ENCODE results near the gene FANCB.

FANCB gene

DNA sequence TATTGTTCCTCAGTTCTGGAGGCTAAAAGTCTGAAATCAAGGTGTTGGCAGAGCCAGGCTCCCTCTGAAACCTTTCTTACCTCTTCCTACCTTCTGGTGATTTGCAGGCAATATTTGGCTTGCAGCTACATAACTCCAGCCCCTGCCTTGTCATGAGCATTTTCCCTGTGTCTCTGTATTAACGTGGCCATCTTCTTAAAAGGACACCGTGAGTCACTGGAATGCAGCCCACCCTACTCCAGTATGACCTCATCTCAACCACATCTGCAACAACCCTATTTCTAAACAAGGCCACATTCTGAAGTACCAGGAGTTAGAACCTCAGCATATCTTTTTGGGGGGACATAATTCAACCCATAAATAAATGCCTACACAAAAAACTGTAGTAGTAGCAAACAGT lies 40.7 kb downstream of the FANCB start:
- DNase-seq = no peak

DNA sequence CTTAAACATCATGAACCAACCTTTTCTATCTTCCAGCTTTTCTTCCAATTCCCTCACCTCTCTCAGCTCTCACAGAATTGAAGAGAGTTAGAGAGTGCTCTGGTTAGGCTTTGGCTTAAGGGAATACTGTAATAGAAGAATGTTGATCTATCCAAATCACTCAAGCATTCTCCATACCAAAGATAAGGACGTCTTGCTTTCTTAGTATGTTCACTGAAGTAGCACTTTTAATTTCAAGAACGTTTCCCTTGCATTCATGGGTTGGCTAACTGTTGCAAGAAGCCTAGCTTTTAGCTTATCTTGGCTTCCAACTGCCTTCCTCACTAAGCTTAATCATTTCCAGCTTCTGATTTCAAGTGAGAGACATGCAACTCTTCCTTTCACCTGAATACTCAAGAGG lies 43.2 kb downstream of the FANCB start:
- no peak for DNase-seq

DNA sequence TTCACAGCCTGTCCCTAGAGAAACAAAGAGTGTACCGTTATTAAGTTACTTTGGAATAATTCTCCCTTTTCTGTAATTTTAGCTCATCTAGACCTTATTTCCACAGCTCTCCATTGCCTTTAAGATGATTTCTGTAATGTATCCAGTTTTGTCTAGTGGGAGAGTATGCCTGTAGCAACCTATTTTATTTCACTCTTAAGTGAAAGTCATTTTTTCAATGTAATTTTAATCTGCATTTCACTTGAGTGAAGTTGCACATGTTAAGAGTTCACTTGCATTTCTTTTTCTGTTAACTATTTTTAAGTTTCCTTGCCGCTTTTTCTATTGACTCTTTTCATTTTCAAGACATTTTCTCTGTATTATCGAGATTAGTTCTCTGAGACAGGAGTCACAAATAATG lies 46.5 kb downstream of the FANCB start:
- DNase-seq = no peak

DNA sequence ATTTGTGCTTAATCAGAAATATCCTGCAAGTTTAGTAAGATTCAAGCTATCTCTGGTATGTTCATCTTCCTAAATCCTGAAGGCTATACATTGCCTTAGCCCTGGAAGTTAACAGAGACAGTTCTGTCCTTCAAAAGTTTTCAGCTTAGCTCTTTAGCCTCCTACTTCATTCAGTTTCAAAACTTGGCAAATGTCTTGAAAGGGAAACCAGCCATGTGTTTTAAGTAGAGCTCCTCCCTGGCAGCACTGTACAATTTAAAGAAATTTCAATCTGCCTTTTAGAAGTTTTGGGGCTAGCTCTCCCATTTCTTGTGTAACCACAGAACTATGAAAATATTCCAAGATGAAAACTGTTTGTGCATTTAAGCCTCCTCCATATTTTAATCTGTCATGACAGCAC lies 47.0 kb downstream of the FANCB start:
- no peak for DNase-seq

DNA sequence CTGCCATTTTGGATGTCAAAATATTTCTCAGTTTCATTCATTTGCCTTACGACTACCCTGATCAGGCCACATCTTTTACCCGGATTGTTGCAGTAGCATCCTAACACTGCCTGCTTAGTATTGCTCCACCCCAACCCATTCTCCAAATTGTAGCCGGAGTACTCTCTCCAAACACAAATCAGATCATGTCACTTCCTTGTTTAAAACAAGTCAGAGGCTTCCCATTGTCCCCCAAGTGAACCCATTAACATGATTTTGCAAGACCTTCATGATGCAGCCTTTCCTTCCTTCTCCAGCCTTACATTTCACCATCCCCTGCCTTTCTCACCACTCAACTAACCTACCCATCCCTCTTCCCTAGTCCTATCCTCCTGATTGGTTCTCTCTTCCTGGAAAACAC lies 53.1 kb downstream of the FANCB start:
- DNase-seq = no peak

DNA sequence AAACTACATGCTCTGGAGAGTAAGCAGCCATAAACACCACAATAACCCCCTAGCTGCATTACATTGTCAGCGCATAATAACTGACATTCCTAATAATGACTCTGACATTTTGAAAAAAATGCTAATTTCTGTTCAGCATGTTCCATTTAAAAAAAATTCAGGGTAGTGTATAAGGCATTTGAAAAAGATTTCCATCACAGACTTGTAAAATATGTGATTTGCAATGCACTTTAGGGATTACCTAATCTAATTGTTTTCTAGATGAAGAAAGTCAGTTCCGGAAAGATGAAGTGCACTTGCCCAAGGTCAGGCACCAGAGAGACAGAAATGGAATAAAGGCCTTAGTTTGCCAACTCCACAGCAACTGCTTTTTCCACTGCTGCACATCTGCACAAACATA lies 55.3 kb downstream of the FANCB start:
- DNase-seq = no peak

DNA sequence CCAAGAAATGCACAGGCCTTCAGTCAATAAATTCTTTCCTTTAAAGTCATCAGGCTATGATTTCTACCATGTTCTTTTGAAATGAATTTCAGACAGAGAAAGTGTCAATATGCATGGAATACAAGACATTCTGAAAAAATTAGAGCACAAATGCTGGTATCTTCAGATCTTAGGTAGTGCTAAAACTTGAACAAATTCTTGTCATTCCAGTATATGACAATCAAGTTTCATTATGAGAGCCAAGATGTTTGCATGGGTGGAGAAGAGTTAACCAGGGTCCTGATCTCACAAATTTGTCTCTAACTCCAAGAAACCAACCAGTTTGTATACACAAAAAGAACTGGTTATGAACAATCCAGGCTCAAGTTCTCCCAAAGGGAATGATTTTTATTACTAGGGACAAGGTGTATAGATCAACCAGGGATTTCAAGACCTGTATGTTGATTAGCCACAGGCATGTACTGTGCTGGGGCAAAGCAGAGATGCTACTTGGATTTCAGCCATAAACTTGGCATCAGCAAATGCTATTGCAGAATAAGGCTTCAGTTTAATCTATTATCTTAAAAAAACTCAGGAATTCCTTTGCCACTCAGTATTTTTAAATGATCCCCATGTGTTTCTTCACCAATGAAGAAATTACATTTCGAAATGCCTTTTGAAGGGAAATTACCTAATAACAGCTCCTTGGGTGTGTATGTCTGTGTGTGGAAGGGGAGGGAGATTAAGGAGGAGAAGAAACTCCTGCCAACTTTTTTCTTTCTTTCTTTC lies 69.7 kb downstream of the FANCB start:
- no peak for DNase-seq

DNA sequence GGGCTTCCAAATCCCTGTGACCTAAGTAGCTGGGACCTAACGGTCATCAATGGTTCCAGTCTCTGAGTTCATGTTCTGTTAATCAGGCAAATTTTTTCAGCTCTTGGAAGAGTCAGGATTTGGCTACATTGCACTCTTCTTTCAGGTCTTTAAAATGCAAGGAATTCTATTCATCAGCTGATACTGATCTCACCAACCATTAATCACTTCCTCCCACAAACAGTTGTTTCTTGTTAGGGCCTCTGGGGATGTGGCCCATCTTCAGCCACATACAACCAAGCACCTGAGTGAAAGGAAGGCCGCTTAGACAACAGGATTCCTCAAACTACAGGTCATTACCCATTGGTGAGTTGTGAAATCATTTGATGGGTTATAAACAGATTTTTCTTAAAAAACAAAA lies 71.7 kb downstream of the FANCB start:
- DNase-seq = no peak

DNA sequence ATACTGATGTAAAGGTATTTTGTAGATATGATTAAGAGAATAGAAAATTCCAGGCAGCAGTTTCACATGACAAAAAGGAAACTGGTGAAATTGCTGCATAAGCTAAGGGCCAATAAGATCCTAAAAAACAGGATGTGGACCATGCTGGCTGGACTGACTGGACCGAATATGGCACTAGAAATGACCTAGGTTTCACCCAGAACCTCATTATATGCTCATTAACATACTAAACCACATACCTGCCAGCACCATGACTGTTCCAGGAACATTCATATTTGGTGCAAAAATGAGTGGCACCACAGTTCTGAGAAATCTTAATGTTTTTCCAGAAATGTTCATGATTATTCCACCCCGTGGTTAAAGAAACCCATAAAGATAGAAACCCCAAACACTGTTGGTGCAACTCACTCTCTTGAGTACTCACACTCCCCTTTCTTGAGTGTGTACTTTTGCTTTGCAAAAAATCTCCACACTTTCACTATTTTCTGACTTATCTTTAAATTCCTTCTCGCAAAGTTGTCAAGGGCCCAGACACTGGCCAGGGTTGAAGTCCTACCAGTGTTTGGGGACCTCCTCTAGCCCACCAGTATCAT lies 74.0 kb downstream of the FANCB start:
- DNase-seq = no peak

All from activated naive CD4-positive, alpha-beta T cell treated with Interleukin-2 at 50 U/mL for 16 hours (primary cell).